Psoas muscle (tissue), 8 donors: ENCODE measurements around the gene SYT2. TPM values are rescaled to one million over a fixed set of nuclear protein-coding genes. Genes with fewer than 3 reads are reported as not detected.

Source experiments
- ATAC-seq, 4 donors: fragments of 200-7000 bp; cut with Tn5 transposase; one replicate each; pipeline ENCODE4 v1.9.1; 2020; ENCODE audit warnings: moderate library complexity in 3 of 4, mild to moderate bottlenecking in 2 of 4
- DNase-seq, 2 donors: peaks; one replicate each; pipeline ENCODE4 v3.0.0-alpha.2; 2020
- H3K27ac ChIP-seq: fragments of 200-600 bp; one replicate; pipeline ENCODE4 v1.8.0; 2022
- H3K27me3 ChIP-seq, 3 donors: fragments of 200-600 bp in 1 of 3; one replicate each; pipeline versions ENCODE4 v1.6.1 to v1.8.0; 2013 to 2022; ENCODE audit warnings: low read length in 2 of 3, mild to moderate bottlenecking in 2 of 3, moderate library complexity in 1 of 3; ENCODE audit not compliant: insufficient read depth in 3 of 3
- H3K36me3 ChIP-seq, 2 donors: fragments of 200-600 bp in 1 of 2; one replicate each; pipeline versions ENCODE4 v1.6.1 to v1.8.0; 2013 to 2022; ENCODE audit warnings: low read depth in 1 of 2, mild to moderate bottlenecking in 1 of 2, moderate library complexity in 1 of 2; ENCODE audit not compliant: insufficient read depth in 1 of 2
- H3K4me1 ChIP-seq: fragments of 200-600 bp; one replicate; pipeline ENCODE4 v1.8.0; 2022
- H3K4me3 ChIP-seq: fragments of 200-600 bp; one replicate; pipeline ENCODE4 v1.8.0; 2022; ENCODE audit warnings: mild to moderate bottlenecking
- H3K9me3 ChIP-seq: fragments of 200-600 bp; one replicate; pipeline ENCODE4 v1.8.0; 2022
- CTCF ChIP-seq: fragments of 200-600 bp; IDR thresholded peaks from one replicate; pipeline ENCODE4 v1.8.0; 2022; ENCODE audit warnings: antibody characterized with exemption
- WGBS, 3 donors: extraction: QIAGEN DNeasy Blood & Tissue Kit; methylation state at CpG; one replicate each; pipeline versions ENCODE4 v1.1.6 to v1.1.7; 2013; 5-methylcytosine and 5-hydroxymethylcytosine counted together
- intact Hi-C, 2 donors: fragments of 100-400 bp; cut with DNase I; formaldehyde crosslinking; loops; one replicate each; pipeline versions ENCODE4 v1.11.0 to v1.14.2; 2022
- polyA plus RNA-seq, 3 donors: library from polyadenylated mRNA; stranded (reverse); fragments of 200-250 nt; gene quantifications; one replicate each; pipeline ENCODE4 v1.2.3, GENCODE V29; 2013
- total RNA-seq, 4 donors: library from RNA; stranded (reverse); fragmentation: NEBNext Ultra II Directional in 2 of 4; extraction: Animal tissue kit (Norgen Biotek cat#: 25700) in 2 of 4; gene quantifications; one replicate each; pipeline versions ENCODE4 v1.2.1 to v1.2.4, GENCODE V29; 2021 to 2023
- donor health status: healthy with polysubstance abuse.
- donor health status: DM: no; HTN: no; CAD: no; lungs with moderate emphysema.
- donor health status: Bipolar disorder and iron deficiency.
- donor health status: healthy.
- donor health status: DM: yes; HTN: yes; CAD: no.
- donor health status: DM: no; HTN: no; CAD: no.
- donor health status: DM: no; HTN: no; CAD: no.
- donor health status: DM: yes; HTN: yes; CAD: no.

Gene SYT2
- total and polyA plus RNA-seq, 7 donors: 0.01 to 0.02 TPM; not detected in 5

GRCh38 chr1:202703191-202703590 is 7.1 kb downstream of the SYT2 start:
- H3K9me3 ChIP-seq: no peaks in the 10 kb centered on the region
- no peak for TF ChIP-seq CTCF
- H3K4me3 ChIP-seq: no peak overlapping the region
- WGBS, 3 donors: 72 to 73% (median 72%) methylated on average over 6 of the region's 6 CpGs
- peaks cover 0 to 38% (median 5%) of the 10 kb centered on the region in 3 donors for H3K27me3 ChIP-seq
- no peak overlapping the region for H3K27ac ChIP-seq
- H3K4me1 ChIP-seq: no peaks in the 10 kb centered on the region
- no peaks in the 10 kb centered on the region for H3K36me3 ChIP-seq
- DNase-seq (no peak), ATAC-seq (no peak)
- intact Hi-C loops: no loop called here

- Histone ChIP-seq H3K4me3 (no peak overlapping the region), H3K4me1 (no peaks in the 10 kb centered on the region), H3K36me3 (no peaks in the 10 kb centered on the region), H3K9me3 (no peaks in the 10 kb centered on the region), H3K27me3 (peaks cover 0 to 28% (median 4%) of the 10 kb centered on the region in 3 donors), H3K27ac (no peak overlapping the region)
- no peak for TF ChIP-seq CTCF
- no peak for ATAC-seq
- intact Hi-C loops: no loop called here
- DNase-seq: no peak
- 52 to 58% (median 57%) methylated on average over 5 of the region's 5 CpGs for WGBS, 3 donors
These were observed 8.2 kb downstream of the SYT2 start for GRCh38 chr1:202702088-202702487.

GRCh38 chr1:202701200-202701599 is 9.1 kb downstream of the SYT2 start:
- Histone ChIP-seq H3K36me3 (no peaks in the 10 kb centered on the region), H3K9me3 (no peaks in the 10 kb centered on the region), H3K27me3 (peaks cover 0 to 34% (median 4%) of the 10 kb centered on the region in 3 donors), H3K4me1 (no peaks in the 10 kb centered on the region), H3K4me3 (no peak overlapping the region), H3K27ac (no peak overlapping the region)
- DNase-seq (no peak), ATAC-seq (no peak)
- 78 to 85% (median 85%) methylated on average over 3 of the region's 3 CpGs for WGBS, 3 donors
- intact Hi-C loops: no loop called here
- TF ChIP-seq CTCF: no peak

GRCh38 chr1:202700061-202700460 is 10.2 kb downstream of the SYT2 start:
- TF ChIP-seq CTCF: no peak
- Histone ChIP-seq H3K36me3 (no peaks in the 10 kb centered on the region), H3K27ac (no peak overlapping the region), H3K27me3 (peaks cover 0 to 33% (median 9%) of the 10 kb centered on the region in 3 donors), H3K4me1 (no peaks in the 10 kb centered on the region), H3K9me3 (no peaks in the 10 kb centered on the region), H3K4me3 (no peak overlapping the region)
- no peak for DNase-seq
- ATAC-seq: no peak
- intact Hi-C loops: no loop called here
- WGBS, 3 donors: 66 to 73% (median 70%) methylated on average over 5 of the region's 5 CpGs

- Histone ChIP-seq H3K9me3 (no peaks in the 10 kb centered on the region), H3K27me3 (peaks cover 0 to 20% (median 7%) of the 10 kb centered on the region in 3 donors), H3K4me3 (no peak overlapping the region), H3K4me1 (no peaks in the 10 kb centered on the region), H3K36me3 (no peaks in the 10 kb centered on the region), H3K27ac (no peak overlapping the region)
- TF ChIP-seq CTCF: no peak
- no peak for DNase-seq
- ATAC-seq: no peak
- intact Hi-C loops: no loop called here
- 70 to 74% (median 72%) methylated on average over 8 of the region's 8 CpGs for WGBS, 3 donors
These were observed 12.0 kb downstream of the SYT2 start for GRCh38 chr1:202698276-202698675.
